Measurements from ENCODE around the gene RAB2B. TPM values are rescaled to one million over a fixed set of nuclear protein-coding genes. Genes with fewer than 3 reads are reported as not detected.
"Not testable (repeated sequence)": the region's sequence is repeated elsewhere in the genome, so short reads cannot be mapped to it uniquely, and the experiment has no call there.

RAB2B gene
- polyA plus RNA-seq, 1 of the 3 experiments (the other 2 are of a cell fraction) = 24.4 TPM

DNA sequence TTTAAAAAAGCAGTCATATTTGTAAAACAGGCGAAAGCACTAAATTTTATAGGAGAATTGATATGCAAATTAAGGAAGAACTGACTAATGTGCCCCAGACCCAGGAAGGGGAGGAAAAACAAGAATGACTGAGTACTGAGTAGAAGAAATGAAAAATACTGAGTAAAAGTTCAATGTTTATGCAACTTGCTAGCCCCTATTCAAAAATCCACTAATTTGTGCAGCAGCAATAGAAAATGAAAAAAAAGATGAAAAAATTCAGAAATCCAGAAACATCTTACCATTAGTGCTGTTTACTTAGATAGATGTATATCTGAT is 26.9 kb downstream of the RAB2B start:
- ChIA-PET CTCF (no interaction called here), POLR2A (no interaction called here)
- H3K36me3 ChIP-seq (replicated peaks in 1 of 2; ENCODE audit: control insufficient read depth in 1 of 2, insufficient read depth in 2 of 2, low read length in 1 of 2) = peaks cover 3 to 22% of the 10 kb centered on the region in 2 experiments
- no peaks in the 10 kb centered on the region for H3K27me3 ChIP-seq (ENCODE audit: insufficient read depth)
- H3K79me2 ChIP-seq (ENCODE audit: insufficient read depth) = peaks cover 100% of the 10 kb centered on the region
- no peaks in the 10 kb centered on the region for H3F3A ChIP-seq (replicated peaks; ENCODE audit: insufficient read depth)
- DNase-seq = no peak
- H3K4me2 ChIP-seq = no peak overlapping the region
- H2AFZ ChIP-seq (ENCODE audit: low read depth) = no peak overlapping the region
- no peaks in the 10 kb centered on the region for H3K9me2 ChIP-seq
- TF ChIP-seq FOXJ3 (CRISPR knock-in tag; IDR thresholded peaks at IDR 0.05) = no peak
- no peak for TF ChIP-seq POLR2AphosphoS5 (IDR thresholded peaks at IDR 0.05; ENCODE audit: low read depth, low read length)
- TF ChIP-seq, protein P1, sequence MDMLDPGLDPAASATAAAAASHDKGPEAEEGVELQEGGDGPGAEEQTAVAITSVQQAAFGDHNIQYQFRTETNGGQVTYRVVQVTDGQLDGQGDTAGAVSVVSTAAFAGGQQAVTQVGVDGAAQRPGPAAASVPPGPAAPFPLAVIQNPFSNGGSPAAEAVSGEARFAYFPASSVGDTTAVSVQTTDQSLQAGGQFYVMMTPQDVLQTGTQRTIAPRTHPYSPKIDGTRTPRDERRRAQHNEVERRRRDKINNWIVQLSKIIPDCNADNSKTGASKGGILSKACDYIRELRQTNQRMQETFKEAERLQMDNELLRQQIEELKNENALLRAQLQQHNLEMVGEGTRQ (IDR thresholded peaks at IDR 0.05; ENCODE audit: borderline replicate concordance, low read depth, low read length) = no peak
- TF ChIP-seq NRF1 (IDR thresholded peaks at IDR 0.05; ENCODE audit: low read depth, low read length) = no peak
- no peak for TF ChIP-seq FOSL2 (IDR thresholded peaks at IDR 0.05; ENCODE audit: borderline replicate concordance, low read depth)
- no peak for TF ChIP-seq ELF1 (IDR thresholded peaks at IDR 0.05)
- no peak for TF ChIP-seq REST (IDR thresholded peaks at IDR 0.05; ENCODE audit: low read depth, low read length)
- no peak for TF ChIP-seq JUND (IDR thresholded peaks at IDR 0.05)
- TF ChIP-seq, protein P2, sequence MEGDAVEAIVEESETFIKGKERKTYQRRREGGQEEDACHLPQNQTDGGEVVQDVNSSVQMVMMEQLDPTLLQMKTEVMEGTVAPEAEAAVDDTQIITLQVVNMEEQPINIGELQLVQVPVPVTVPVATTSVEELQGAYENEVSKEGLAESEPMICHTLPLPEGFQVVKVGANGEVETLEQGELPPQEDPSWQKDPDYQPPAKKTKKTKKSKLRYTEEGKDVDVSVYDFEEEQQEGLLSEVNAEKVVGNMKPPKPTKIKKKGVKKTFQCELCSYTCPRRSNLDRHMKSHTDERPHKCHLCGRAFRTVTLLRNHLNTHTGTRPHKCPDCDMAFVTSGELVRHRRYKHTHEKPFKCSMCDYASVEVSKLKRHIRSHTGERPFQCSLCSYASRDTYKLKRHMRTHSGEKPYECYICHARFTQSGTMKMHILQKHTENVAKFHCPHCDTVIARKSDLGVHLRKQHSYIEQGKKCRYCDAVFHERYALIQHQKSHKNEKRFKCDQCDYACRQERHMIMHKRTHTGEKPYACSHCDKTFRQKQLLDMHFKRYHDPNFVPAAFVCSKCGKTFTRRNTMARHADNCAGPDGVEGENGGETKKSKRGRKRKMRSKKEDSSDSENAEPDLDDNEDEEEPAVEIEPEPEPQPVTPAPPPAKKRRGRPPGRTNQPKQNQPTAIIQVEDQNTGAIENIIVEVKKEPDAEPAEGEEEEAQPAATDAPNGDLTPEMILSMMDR (IDR thresholded peaks at IDR 0.05) = no peak
- TF ChIP-seq TEAD4 (IDR thresholded peaks at IDR 0.05; ENCODE audit: borderline replicate concordance, insufficient read depth) = no peak
- TF ChIP-seq SIN3A (IDR thresholded peaks at IDR 0.05; ENCODE audit: borderline replicate concordance, low read depth, low read length) = no peak
- no peak for TF ChIP-seq SMC3 (IDR thresholded peaks at IDR 0.05; ENCODE audit: low read depth, low read length)
- no peak for TF ChIP-seq PBX3 (IDR thresholded peaks at IDR 0.05)
- TF ChIP-seq, protein P3, sequence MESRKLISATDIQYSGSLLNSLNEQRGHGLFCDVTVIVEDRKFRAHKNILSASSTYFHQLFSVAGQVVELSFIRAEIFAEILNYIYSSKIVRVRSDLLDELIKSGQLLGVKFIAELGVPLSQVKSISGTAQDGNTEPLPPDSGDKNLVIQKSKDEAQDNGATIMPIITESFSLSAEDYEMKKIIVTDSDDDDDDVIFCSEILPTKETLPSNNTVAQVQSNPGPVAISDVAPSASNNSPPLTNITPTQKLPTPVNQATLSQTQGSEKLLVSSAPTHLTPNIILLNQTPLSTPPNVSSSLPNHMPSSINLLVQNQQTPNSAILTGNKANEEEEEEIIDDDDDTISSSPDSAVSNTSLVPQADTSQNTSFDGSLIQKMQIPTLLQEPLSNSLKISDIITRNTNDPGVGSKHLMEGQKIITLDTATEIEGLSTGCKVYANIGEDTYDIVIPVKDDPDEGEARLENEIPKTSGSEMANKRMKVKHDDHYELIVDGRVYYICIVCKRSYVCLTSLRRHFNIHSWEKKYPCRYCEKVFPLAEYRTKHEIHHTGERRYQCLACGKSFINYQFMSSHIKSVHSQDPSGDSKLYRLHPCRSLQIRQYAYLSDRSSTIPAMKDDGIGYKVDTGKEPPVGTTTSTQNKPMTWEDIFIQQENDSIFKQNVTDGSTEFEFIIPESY (IDR thresholded peaks at IDR 0.05; ENCODE audit: borderline replicate concordance, low read depth) = no peak
- TF ChIP-seq, protein P4, sequence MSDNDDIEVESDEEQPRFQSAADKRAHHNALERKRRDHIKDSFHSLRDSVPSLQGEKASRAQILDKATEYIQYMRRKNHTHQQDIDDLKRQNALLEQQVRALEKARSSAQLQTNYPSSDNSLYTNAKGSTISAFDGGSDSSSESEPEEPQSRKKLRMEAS (IDR thresholded peaks at IDR 0.05; ENCODE audit: low read depth) = no peak
- no peak for TF ChIP-seq RFX5 (IDR thresholded peaks at IDR 0.05; ENCODE audit: low read length)
- no peak for TF ChIP-seq MEF2A (IDR thresholded peaks at IDR 0.05; ENCODE audit: borderline replicate concordance, low read depth)
- no peak for TF ChIP-seq GABPA (IDR thresholded peaks at IDR 0.05; ENCODE audit: low read depth)
- TF ChIP-seq NFIC (IDR thresholded peaks at IDR 0.05; ENCODE audit: borderline replicate concordance) = no peak
- peaks cover 4 to 10% of the 10 kb centered on the region in 2 experiments; a peak in 2 of 4 replicates for H3K4me1 ChIP-seq (ENCODE audit: control insufficient read depth in 1 of 2, insufficient read depth in 2 of 2, low read depth in 1 of 2, low read length in 1 of 2)
- H3K9me3 ChIP-seq = no peaks in the 10 kb centered on the region
- H4K20me1 ChIP-seq (ENCODE audit: insufficient read depth) = peaks cover 23% of the 10 kb centered on the region
- no peak overlapping the region for H3K9ac ChIP-seq
- WGBS (ENCODE audit: low lambda C conversion rate) = 97% methylated on average over 1 of the region's 1 CpG
- no peak overlapping the region for H3K27ac ChIP-seq (ENCODE audit: low read depth in 2 of 2, low read length in 1 of 2)
- H3K4me3 ChIP-seq (ENCODE audit: low read depth in 2 of 2, low read length in 1 of 2) = no peak overlapping the region

DNA sequence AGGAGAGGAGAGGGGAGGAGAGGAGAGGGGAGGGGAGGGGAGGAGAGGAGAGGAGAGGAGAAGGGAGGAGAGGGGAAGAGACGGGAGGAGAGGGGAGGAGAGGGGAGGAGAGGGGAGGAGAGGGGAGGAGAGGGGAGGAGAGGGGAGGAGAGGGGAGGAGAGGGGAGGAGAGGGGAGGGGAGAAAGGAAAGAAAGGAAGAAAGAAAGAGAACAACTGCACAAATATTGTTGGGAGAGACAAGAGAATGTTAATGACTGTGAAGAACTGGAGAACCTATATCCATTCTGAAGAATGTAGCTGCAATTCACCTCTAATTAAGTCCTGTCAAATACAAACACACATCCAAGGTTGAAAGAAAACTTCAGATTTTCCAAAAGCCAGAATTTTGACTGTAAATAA is 34.1 kb downstream of the RAB2B start:
- 91% methylated on average over 1 of the region's 1 CpG for WGBS (ENCODE audit: low lambda C conversion rate)
- H2AFZ ChIP-seq (ENCODE audit: low read depth); H4K20me1 ChIP-seq (ENCODE audit: insufficient read depth); H3K9me3 ChIP-seq; H3F3A ChIP-seq (replicated peaks; ENCODE audit: insufficient read depth); H3K4me2 ChIP-seq; H3K4me1 ChIP-seq (ENCODE audit: control insufficient read depth in 1 of 2, insufficient read depth in 2 of 2, low read depth in 1 of 2, low read length in 1 of 2); H3K9ac ChIP-seq; H3K4me3 ChIP-seq (ENCODE audit: low read depth in 2 of 2, low read length in 1 of 2); H3K9me2 ChIP-seq; DNase-seq; H3K27ac ChIP-seq (ENCODE audit: low read depth in 2 of 2, low read length in 1 of 2); POLR2A ChIA-PET; H3K27me3 ChIP-seq (ENCODE audit: insufficient read depth): not testable (repeated sequence)
- peaks cover 0 to 10% of the 10 kb centered on the region in 2 experiments for H3K36me3 ChIP-seq (replicated peaks in 1 of 2; ENCODE audit: control insufficient read depth in 1 of 2, insufficient read depth in 2 of 2, low read length in 1 of 2)
- CTCF ChIA-PET = interaction anchor here (1.6 kb wide), 1 partner anchor 11 kb away, joined by 4 read pairs; no protein-coding TSS in a partner anchor
- peaks cover 96% of the 10 kb centered on the region for H3K79me2 ChIP-seq (ENCODE audit: insufficient read depth)
